Esophagus squamous epithelium (tissue), 5 donors: ENCODE results near the gene FEZF1. TPM values are rescaled to one million over a fixed set of nuclear protein-coding genes. Genes with fewer than 3 reads are reported as not detected.

ENCODE experiments used
- DNase-seq: peaks from one replicate; lab custom pipeline; 2025; lab: John Stamatoyannopoulos, UW
- H3K27ac ChIP-seq, 4 donors: fragments of 200-600 bp; sonication (generic); one replicate each; pipeline ENCODE4 v1.5.1; 2016 to 2019; ENCODE audit warnings: mild to moderate bottlenecking in 1 of 4
- H3K27me3 ChIP-seq, 4 donors: fragments of 200-600 bp; sonication (generic); 1 replicate in 3 of 4; 2 replicates in 1 of 4; pipeline versions ENCODE4 v1.5.1 to v1.6.0; 2017 to 2021; ENCODE audit warnings: antibody characterized with exemption in 1 of 4
- H3K36me3 ChIP-seq, 3 donors: fragments of 200-600 bp; sonication (generic); one replicate each; pipeline ENCODE4 v1.5.1; 2016 to 2019
- H3K4me1 ChIP-seq, 3 donors: fragments of 200-600 bp; sonication (generic); one replicate each; pipeline ENCODE4 v1.5.1; 2017 to 2019
- H3K4me3 ChIP-seq, 4 donors: fragments of 200-600 bp; sonication (generic); 1 replicate in 3 of 4; 2 replicates in 1 of 4; pipeline ENCODE4 v1.5.1; 2016 to 2019; ENCODE audit warnings: mild to moderate bottlenecking in 2 of 4, moderate library complexity in 1 of 4
- H3K9me3 ChIP-seq, 3 donors: fragments of 200-600 bp; sonication (generic); one replicate each; pipeline ENCODE4 v1.5.1; 2016 to 2019
- CTCF ChIP-seq, 6 experiments: fragments of 450-650 bp in 4 of 6; fragments of 200-600 bp in 2 of 6; sonication (generic) in 2 of 6; IDR thresholded peaks; one replicate each; pipeline ENCODE4 v1.5.1; 2016 to 2019; ENCODE audit warnings: antibody characterized with exemption in 6 of 6, mild to moderate bottlenecking in 4 of 6, moderate library complexity in 4 of 6
- POLR2A ChIP-seq, 4 donors: fragments of 450-650 bp; IDR thresholded peaks; one replicate each; pipeline ENCODE4 v1.6.1; 2017; ENCODE audit warnings: antibody characterized with exemption in 4 of 4, mild to moderate bottlenecking in 4 of 4, moderate library complexity in 3 of 4
- WGBS, 2 donors: methylation state at CpG; one replicate each; pipeline ENCODE4 v1.1.5; 2018; 5-methylcytosine and 5-hydroxymethylcytosine counted together
- intact Hi-C: fragments of 100-400 bp; cut with DNase I; formaldehyde crosslinking; loops from one replicate; pipeline ENCODE4 v1.15.0; 2022
- total RNA-seq, 4 donors: library from RNA; depleted of rRNA; stranded (reverse); fragments of >200 nt; gene quantifications; one replicate each; pipeline ENCODE4 v1.1.0, GENCODE V29; 2016
- donor health status: DM: yes; HTN: yes; CAD: no.

Gene FEZF1
- total RNA-seq, 4 donors from 2014 or later: not detected

GRCh38 chr7:122262246-122262645 is 42.3 kb downstream of the FEZF1 start:
- intact Hi-C loops: no loop called here

GRCh38 chr7:122261442-122261841 is 43.1 kb downstream of the FEZF1 start:
- no peaks in the 10 kb centered on the region for H3K4me1 ChIP-seq
- no peaks in the 10 kb centered on the region for H3K36me3 ChIP-seq
- H3K27ac ChIP-seq: no peak overlapping the region
- DNase-seq: no peak
- intact Hi-C loops: no loop called here
- H3K4me3 ChIP-seq: no peak overlapping the region
- TF ChIP-seq POLR2A (IDR thresholded peaks at IDR 0.05) (no peak), CTCF (IDR thresholded peaks at IDR 0.05) (no peak)
- WGBS, 2 donors: 43 to 51% methylated on average over 4 of the region's 4 CpGs
- no peaks in the 10 kb centered on the region for H3K9me3 ChIP-seq
- H3K27me3 ChIP-seq: peaks cover 0 to 12% (median 0%) of the 10 kb centered on the region in 4 donors

More at GRCh38 chr7:122262246-122262645, 42.3 kb downstream of the FEZF1 start:
- DNase-seq: no peak
- Histone ChIP-seq H3K36me3 (no peaks in the 10 kb centered on the region), H3K9me3 (no peaks in the 10 kb centered on the region), H3K27me3 (peaks cover 0 to 12% (median 0%) of the 10 kb centered on the region in 4 donors), H3K27ac (no peak overlapping the region), H3K4me1 (no peaks in the 10 kb centered on the region), H3K4me3 (no peak overlapping the region)
- no peak for TF ChIP-seq POLR2A (IDR thresholded peaks at IDR 0.05)
- no peak for TF ChIP-seq CTCF (IDR thresholded peaks at IDR 0.05)
- WGBS, 2 donors: 6 to 31% methylated on average over 4 of the region's 4 CpGs

- no peak overlapping the region for H3K4me3 ChIP-seq
- H3K27me3 ChIP-seq: peaks cover 0 to 12% (median 0%) of the 10 kb centered on the region in 4 donors
- DNase-seq: no peak
- intact Hi-C loops: no loop called here
- H3K9me3 ChIP-seq: no peaks in the 10 kb centered on the region
- H3K4me1 ChIP-seq: no peaks in the 10 kb centered on the region
- TF ChIP-seq CTCF (IDR thresholded peaks at IDR 0.05) (no peak), POLR2A (IDR thresholded peaks at IDR 0.05) (no peak)
- no peaks in the 10 kb centered on the region for H3K36me3 ChIP-seq
- no peak overlapping the region for H3K27ac ChIP-seq
Measured at GRCh38 chr7:122261016-122261415, 43.5 kb downstream of the FEZF1 start.

GRCh38 chr7:122260336-122260735 is 44.2 kb downstream of the FEZF1 start:
- H3K27me3 ChIP-seq: peaks cover 0 to 17% (median 0%) of the 10 kb centered on the region in 4 donors
- no peaks in the 10 kb centered on the region for H3K9me3 ChIP-seq
- 21 to 36% methylated on average over 2 of the region's 2 CpGs for WGBS, 2 donors
- DNase-seq: no peak
- no peak for TF ChIP-seq POLR2A (IDR thresholded peaks at IDR 0.05)
- TF ChIP-seq CTCF (IDR thresholded peaks at IDR 0.05): no peak
- intact Hi-C loops: no loop called here
- no peaks in the 10 kb centered on the region for H3K4me1 ChIP-seq
- H3K4me3 ChIP-seq: no peak overlapping the region
- H3K36me3 ChIP-seq: no peaks in the 10 kb centered on the region
- H3K27ac ChIP-seq: no peak overlapping the region

GRCh38 chr7:122258971-122259370 is 45.6 kb downstream of the FEZF1 start:
- peaks cover 0 to 19% (median 0%) of the 10 kb centered on the region in 4 donors for H3K27me3 ChIP-seq
- no peaks in the 10 kb centered on the region for H3K9me3 ChIP-seq
- no peaks in the 10 kb centered on the region for H3K36me3 ChIP-seq
- H3K4me3 ChIP-seq: no peak overlapping the region
- 63 to 72% methylated on average over 2 of the region's 2 CpGs for WGBS, 2 donors
- TF ChIP-seq POLR2A (IDR thresholded peaks at IDR 0.05): no peak
- no peak for TF ChIP-seq CTCF (IDR thresholded peaks at IDR 0.05)
- no peak for DNase-seq
- no peaks in the 10 kb centered on the region for H3K4me1 ChIP-seq
- H3K27ac ChIP-seq: no peak overlapping the region
- intact Hi-C loops: no loop called here
